ENCODE measurements around the gene TBCE.
"Not testable (repeated sequence)": the region's sequence is repeated elsewhere in the genome, so short reads cannot be mapped to it uniquely, and the experiment has no call there.

TBCE gene

DNA sequence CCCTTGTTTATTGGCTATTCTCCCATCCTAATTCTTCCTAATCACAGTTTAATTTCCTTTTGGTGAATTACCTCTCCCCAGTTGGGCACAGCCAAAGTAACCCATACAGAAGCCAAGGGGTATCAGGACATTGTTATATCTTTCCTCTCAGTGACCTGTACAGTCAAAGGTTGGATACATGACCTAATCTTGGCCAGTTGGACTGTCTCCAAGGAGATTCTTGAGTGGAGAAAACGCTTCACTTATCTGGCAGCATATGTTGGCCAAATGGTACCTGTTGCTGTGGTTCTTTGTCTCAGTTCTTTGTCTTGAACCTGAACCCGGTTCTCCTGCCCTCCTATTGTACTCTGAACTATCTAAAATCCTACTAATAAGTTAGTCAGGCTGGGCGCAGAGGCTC lies 15.3 kb upstream of the TBCE start:
- ATAC-seq (no peak), DNase-seq (no peak)

GRCh38 chr1:235357485-235358373 lies 9.5 kb upstream of the TBCE start:
- no peak for ATAC-seq

DNA sequence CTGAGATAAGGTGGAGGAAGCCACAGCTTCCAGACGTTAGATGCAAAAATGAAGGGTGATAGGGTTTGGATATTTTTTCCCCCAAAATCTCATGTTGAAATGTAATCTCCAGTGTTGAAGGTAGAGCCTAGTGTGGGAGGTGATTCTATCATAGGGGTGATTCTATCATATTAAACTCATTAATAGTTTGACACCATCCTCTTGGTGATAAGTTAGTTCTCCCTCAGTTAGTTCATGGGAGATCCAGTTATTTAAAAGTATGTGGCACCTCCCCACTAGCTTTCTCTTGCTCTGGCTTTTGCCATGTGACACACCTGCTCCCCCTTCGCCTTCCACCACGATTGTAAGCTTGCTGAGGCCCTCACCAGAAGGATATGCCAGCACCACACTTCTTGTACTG lies 8.3 kb upstream of the TBCE start:
- ATAC-seq (no peak), DNase-seq (no peak)

More at GRCh38 chr1:235357485-235358373, 9.5 kb upstream of the TBCE start:
- DNase-seq, result no peak

DNA sequence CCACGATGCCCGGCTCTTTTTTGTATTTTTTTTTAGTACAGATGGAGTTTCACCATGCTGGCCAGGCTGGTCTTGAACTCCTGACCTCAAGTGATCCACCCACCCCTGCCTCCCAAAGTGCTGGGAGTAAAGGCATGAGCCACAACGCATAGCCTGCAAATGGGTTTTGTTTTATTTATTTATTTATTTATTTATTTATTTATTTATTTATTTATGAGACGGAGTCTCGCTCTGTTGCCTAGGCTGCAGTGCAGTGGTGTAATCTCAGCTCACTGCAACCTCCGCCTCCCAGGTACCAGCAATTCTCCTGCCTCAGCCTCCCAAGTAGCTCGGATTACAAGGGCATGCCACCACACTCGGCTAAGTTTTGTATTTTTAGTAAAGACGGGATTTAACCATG lies 3.0 kb upstream of the TBCE start:
- not testable (repeated sequence) for ATAC-seq, DNase-seq

DNA sequence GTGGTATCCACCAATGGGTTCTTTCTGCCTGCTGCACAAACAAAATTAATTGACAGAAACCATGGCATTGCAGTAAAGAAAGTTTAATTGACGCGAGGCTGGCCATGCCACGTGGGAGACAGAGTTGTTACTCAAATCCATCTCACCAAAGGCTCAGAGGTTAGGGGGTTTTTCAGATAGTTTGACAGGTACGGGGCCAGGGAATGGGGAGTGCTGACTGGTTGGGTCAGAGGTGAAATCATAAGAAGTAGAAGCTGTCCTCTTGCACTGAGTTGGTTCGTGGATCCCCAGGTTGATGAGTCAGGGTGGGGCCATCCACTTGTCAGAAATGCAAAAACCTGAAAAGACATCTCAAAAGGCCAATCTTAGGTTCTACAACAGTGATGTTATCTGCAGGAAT lies 941 bp upstream of the TBCE start:
- ATAC-seq, result peak; percentile 62
- peak; percentile 47 for DNase-seq

DNA sequence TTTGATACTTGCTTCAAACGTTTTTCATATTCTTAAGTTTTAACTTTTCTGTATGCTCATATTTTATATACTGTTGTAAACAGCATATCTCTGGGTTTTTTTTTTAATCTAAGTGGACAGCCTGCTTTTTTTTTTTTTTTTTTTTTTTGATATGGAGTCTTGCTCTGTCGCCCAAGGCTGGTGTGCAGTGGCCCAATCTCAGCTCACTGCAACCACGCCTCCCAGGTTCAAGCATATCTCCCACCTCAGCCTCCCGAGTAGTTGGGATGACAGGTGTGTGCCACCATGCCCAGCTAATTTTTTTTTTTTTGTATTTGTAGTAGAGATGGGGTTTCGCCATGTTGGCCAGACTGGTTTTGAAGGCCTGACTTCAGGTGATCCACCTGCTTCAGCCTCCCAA lies 1.2 kb downstream of the TBCE start:
- DNase-seq (no peak), ATAC-seq (no peak)

DNA sequence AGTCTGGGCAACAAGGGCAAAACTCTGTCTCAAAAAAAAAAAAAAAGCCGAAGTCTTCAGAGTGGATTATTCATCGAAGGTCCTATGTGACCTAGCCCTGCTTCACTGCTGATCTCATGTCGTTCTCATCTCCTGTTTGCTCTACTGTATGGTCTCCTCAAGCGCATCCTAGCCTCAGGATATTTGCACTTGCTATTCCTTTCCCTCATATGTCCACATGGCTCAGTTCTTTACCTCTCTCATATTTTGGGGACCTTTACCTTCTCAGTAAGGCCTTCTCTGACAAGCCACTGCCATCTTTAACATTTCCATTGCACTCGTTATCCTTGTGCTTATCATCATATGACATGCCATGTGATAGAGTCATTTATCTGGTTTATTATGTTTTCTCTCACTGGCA lies 2.6 kb downstream of the TBCE start:
- no peak for DNase-seq
- no peak for ATAC-seq

DNA sequence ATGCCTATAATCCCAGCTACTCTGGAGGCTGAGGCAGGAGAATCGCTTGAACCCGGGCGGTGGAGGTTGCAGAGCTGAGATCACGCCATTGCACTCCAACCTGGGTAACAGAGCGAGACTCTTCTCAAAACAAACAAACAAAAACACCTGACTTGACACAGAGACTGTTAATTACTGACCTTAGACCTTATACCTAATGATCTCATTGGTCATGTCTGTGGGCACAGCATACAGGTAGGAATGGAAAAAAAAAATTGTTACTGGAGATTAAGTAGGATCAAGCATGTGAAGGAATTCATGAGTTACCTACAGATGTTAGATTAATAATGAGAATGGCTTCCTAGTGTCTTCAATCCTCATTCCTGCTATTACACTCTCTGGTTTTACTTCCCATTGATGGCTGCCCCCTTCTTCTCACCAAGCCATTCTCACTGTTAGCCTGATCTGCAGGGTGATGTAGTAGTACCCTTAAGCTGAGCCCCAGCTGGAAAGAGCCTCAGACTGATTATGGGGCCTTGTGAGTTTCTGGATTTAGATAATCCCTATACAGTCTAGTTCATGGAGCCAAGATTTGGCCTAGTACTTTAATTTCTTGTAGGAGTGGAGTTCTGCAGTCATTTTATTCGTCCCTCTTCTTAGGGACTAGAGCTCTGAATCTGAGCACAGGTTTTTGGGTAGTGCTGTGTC lies 8.8 kb downstream of the TBCE start:
- ATAC-seq, result no peak

DNA sequence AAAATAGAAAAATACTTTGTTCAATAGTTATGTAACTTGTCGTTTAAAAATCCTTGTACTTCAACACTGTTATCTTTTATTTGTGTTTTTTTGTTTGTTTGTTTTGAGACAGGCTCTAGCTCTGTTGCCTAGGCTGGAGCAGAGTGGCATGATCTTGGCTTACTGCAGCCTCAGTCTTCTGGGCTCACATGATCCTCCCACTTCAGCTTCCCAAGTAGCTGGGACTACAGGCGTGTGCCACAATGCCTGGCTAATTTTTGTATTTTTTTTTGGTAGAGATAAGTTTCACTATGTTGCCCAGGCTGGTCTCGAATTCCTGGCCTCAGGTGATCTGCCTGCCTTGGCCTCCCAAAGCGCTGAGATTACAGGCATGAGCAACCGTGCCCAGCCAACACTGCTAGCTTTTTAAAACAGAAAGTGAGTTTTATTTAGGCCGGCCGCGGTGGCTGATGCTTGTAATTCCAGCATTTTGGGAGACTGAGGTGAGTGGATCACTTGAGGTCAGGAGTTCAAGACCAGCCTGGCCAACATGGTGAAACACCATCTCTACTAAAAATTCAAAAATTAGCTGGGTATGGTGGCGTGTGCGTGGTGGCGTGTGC lies 11.0 kb downstream of the TBCE start:
- not testable (repeated sequence) for DNase-seq

More for the DNA sequence above, 8.8 kb downstream of the TBCE start:
- DNase-seq, result no peak

DNA sequence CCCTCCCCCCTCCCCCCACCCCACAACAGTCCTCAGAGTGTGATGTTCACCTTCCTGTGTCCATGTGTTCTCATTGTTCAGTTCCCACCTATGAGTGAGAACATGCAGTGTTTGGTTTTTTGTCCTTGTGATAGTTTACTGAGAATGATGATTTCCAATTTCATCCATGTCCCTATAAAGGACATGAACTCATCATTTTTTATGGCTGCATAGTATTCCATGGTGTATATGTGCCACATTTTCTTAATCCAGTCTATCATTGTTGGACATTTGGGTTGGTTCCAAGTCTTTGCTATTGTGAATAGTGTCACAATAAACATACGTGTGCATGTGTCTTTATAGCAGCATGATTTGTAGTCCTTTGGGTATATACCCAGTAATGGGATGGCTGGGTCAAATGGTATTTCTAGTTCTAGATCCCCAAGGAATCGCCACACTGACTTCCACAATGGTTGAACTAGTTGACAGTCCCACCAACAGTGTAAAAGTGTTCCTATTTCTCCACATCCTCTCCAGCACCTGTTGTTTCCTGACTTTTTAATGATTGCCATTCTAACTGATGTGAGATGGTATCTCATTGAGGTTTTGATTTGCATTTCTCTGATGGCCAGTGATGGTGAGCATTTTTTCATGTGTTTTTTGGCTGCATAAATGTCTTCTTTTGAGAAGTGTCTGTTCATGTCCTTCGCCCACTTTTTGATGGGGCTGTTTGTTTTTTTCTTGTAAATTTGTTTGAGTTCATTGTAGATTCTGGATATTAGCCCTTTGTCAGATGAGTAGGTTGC lies 14.9 kb downstream of the TBCE start:
- not testable (repeated sequence) for ATAC-seq, DNase-seq

More for the DNA sequence above, 11.0 kb downstream of the TBCE start:
- not testable (repeated sequence) for ATAC-seq

DNA sequence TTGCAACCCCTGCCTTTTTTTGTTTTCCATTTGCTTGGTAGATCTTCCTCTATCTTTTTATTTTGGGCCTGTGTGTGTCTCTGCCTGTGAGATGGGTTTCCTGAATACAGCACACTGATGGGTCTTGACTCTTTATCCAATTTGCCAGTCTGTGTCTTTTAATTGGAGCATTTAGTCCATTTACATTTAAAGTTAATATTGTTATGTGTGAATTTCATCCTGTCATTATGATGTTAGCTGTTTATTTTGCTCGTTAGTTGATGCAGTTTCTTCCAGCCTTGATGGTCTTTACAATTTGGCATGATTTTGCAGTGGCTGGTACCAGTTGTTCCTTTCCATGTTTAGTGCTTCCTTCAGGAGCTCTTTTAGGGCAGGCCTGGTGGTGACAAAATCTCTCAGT lies 18.4 kb downstream of the TBCE start:
- DNase-seq, ATAC-seq: not testable (repeated sequence)

- ATAC-seq, result no peak
These were observed 24.6 kb downstream of the TBCE start for GRCh38 chr1:235391874-235392273.

GRCh38 chr1:235397733-235398132 lies 30.5 kb downstream of the TBCE start:
- no peak for DNase-seq
- no peak for ATAC-seq

More at GRCh38 chr1:235391874-235392273, 24.6 kb downstream of the TBCE start:
- DNase-seq, result no peak

DNA sequence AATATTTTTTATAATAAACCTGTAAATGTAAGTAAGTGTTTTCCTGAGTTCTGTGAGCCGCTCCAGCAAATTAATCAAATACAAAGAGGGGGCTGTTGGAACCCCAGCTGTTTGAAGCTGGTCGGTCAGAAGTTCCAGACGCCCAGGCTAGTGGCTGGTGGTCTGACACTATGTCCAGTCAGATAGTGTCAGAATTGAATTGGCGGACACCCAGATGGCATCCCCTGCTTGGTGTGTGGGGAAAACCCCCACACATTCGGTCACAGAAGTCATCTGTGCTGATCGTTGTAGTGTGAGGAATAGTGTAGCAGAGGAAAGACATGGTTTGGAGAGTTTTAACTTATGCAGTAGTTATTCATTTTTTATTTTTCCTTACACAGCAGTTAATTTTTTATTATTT lies 32.4 kb downstream of the TBCE start:
- DNase-seq (no peak), ATAC-seq (no peak)

DNA sequence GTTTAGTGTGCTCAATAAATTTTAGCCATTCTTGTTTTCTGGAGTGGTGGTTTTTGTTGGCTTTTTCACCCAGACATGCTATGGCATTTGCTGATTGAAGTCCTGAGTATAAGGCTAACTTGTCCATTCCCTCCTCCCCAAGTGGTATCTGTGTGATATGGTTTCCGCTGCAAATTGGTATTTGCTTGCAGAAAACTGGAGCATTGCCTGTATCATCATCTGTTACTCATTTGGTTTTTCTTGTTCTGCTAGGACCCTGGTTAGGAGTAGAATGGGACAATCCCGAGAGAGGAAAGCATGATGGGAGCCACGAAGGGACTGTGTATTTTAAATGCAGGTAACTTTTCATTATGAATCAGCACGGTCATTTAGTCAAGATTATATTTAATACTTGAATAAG lies 34.0 kb downstream of the TBCE start:
- ATAC-seq (no peak), DNase-seq (no peak)

DNA sequence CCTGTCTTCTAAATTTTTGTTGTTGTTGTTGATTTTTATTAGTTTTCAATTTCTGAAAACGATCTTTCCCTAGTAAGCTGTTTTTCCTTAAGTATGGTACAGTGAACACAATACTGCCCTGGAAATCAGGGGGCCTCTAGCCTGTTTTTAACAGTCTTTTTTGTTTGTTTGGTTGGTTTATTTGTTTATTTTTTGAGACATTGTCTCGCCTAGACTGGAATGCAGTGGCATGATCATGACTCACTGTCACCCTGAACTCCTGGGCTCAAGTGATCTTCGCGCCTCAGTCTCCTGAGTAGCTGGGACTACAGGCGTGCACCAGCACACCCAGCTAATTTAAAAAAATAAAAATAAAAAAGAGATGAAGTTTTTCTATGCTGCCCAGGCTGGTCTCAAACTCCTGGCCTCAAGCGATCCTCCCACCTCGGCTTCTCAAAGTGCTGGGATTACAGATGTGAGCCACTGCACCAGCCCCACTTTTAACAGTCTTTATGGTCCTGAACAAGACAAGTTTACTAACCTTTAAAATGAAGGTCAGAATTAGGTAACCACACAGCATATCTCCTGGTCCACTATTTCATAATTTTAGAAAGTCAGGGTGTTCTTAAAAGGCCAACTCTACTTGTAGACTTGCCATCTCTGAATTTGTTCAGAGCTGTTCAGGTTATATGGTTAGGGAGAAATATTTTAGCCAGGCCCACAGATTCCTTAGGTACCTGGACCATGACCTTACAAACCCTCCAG lies 35.4 kb downstream of the TBCE start:
- no peak for ATAC-seq
- DNase-seq, result no peak

DNA sequence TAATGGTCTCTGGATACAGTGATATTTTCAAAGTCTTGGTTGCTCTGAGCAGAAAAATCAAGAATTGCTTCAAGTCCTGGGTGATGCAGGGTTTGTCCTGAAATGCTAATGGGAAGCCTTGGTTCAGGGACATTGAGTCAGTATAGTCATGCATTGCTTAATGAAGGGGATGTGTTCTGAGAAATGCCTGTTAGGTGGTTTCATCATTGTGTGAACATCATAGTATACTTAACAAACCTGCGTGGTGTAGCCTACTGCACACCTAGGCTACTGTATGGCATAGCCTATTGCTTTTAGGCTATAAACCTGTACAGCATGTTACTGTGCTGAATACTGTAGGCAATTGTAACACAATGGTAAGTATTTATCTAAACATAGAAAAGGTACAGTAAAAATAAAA lies 36.4 kb downstream of the TBCE start:
- DNase-seq (no peak), ATAC-seq (no peak)

GRCh38 chr1:235404190-235404589 lies 37.0 kb downstream of the TBCE start:
- ATAC-seq (no peak), DNase-seq (no peak)

DNA sequence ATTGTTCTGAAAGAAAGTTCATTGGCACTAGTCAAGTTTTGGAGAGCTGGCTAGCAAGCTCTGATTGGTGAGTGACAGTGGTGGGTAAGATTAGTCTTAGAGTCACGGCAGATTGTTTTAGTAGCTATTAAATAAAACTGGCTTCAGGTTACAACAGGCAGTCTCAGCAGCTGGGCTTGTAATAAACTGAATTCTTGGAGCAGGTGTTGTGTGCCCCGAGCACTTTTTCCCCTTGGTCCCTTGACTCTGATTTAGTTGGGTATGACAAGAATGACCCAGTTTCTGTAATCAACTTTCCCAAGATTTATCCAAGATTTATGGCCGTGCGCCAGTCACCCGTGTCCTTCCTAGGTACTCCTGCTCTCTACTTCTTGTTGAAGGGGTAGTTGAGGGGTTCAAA lies 40.2 kb downstream of the TBCE start:
- DNase-seq, result no peak
- ATAC-seq, result no peak

DNA sequence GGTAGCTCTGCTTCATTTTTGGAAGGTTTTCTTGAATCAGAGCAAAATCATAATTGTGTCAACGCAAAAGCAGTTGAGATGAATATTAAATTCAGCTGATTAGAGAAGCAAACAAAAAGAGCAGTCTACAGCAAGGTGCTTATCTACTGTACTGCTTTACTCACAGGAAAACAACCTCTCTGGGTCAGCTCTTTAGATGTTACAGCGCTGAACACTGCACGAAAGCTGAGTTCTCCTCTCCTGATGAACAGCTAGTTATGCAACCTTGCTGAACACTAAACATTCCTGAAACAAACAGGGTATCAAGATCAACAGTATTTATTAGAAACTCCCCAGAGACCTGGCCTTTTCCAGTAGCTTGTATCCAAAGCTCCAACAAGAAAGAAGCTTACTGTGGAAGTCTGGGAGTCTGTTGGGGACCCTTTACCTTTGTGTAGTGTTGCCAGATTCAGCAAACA lies 41.3 kb downstream of the TBCE start:
- ATAC-seq (no peak), DNase-seq (no peak)

Data from stimulated activated naive CD8-positive, alpha-beta T cell treated with anti-CD3 and anti-CD28 coated beads, Interleukin-15, Interleukin-2, amounts not matched to agents 100 U/mL and 50 U/mL, for 24 hours (primary cell).